ENCODE measurements around the gene ZBTB39.
"Not testable (repeated sequence)": the region's sequence is repeated elsewhere in the genome, so short reads cannot be mapped to it uniquely, and the experiment has no call there.

ZBTB39 gene, protein sequence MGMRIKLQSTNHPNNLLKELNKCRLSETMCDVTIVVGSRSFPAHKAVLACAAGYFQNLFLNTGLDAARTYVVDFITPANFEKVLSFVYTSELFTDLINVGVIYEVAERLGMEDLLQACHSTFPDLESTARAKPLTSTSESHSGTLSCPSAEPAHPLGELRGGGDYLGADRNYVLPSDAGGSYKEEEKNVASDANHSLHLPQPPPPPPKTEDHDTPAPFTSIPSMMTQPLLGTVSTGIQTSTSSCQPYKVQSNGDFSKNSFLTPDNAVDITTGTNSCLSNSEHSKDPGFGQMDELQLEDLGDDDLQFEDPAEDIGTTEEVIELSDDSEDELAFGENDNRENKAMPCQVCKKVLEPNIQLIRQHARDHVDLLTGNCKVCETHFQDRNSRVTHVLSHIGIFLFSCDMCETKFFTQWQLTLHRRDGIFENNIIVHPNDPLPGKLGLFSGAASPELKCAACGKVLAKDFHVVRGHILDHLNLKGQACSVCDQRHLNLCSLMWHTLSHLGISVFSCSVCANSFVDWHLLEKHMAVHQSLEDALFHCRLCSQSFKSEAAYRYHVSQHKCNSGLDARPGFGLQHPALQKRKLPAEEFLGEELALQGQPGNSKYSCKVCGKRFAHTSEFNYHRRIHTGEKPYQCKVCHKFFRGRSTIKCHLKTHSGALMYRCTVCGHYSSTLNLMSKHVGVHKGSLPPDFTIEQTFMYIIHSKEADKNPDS

DNA sequence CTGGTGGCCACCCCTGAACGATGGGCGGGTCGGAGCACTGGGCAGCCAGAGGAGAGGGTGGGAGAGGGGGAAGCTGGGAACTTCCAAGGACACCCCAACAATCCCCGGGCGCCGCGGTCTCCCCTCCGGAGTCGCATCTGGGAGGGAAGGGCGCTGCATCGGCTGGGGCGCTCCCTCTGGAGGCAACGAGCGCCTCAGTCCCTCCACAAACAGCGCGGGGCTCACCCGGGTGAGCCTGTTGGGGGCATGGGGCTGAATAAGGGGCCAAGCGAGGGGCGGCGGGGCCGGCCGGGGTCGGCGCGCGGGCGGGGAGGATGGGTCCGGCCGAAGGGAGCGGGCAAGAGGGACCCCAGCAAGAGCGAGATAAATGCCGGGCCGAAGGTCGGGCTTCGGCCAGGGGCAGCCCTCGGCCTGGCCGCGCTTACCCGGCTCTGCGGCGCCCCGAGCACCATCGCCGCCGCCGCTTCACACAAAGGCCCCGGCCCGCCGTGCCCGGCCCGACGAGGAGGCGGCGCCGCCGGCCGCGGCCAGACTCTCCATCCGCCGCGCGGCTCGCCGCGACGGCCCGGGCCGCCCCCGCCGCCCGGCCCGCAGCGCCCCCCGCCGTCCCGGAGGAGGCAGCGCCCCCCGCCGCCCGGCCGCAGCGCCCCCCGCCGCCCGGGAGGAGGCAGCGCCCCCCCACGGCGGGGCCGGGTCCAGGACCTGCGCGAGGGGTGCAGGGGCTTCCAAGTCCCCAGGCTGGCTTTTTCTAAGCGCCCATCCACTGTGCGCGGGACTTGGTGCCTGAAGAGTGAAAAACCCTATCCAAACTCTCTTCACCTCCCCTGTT, at the start of gene ZBTB39:
ZBTB39 (minus strand) TSS at position 567 of the 829 bp plus-strand sequence. CDS start 1,629 bp downstream, outside the sequence.
- DNase-seq, result peak; percentile 62

DNA sequence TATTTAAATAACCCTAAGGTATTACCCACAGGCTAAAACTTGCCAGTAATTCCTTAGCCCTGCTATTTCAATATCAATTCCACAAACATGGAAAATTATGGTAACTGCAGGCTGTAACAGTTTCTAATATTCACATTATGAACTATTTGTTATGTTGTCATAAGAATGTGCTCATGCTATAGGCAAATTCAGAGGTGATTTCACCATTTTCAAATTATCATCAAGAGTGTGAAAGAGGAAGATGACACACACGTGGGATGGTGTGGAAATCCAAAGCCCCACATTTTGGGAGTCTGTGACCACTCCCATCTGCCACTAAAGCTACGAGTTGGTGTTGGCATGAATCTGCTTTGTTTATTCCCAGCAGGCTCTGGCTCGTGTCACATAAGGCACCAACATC, 49.5 kb upstream of the ZBTB39 start:
- peak; percentile 29 for DNase-seq

DNA sequence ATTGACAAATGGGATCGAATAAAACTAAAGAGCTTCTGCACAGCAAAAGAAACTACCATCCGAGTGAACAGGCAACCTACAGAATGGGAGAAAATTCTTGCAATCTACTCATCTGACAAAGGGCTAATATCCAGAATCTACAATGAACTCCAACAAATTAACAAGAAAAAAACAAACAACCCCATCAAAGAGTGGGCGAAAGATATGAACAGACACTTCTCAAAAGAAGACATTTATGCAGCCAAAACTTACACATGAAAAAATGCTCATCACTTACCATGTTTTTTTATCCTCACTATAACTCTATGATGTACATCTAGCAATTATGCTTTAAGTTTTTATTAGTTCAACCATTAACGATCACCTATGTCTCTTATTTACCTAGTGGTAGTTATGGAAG, 47.6 kb upstream of the ZBTB39 start:
- DNase-seq, result not testable (repeated sequence)

DNA sequence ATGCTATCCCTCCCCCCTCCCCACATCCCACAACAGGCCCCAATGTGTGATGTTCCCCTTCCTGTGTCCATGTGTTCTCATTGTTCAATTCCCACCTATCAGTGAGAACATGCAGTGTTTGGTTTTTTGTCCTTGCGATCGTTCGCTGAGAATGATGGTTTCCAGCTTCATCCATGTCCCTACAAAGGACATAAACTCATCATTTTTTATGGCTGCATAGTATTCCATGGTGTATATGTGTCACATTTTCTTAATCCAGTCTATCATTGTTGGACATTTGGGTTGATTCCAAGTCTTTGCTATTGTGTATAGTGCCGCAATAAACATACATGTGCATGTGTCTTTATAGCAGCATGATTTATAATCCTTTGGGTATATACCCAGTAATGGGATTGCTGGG, 46.8 kb upstream of the ZBTB39 start:
- DNase-seq, result not testable (repeated sequence)

DNA sequence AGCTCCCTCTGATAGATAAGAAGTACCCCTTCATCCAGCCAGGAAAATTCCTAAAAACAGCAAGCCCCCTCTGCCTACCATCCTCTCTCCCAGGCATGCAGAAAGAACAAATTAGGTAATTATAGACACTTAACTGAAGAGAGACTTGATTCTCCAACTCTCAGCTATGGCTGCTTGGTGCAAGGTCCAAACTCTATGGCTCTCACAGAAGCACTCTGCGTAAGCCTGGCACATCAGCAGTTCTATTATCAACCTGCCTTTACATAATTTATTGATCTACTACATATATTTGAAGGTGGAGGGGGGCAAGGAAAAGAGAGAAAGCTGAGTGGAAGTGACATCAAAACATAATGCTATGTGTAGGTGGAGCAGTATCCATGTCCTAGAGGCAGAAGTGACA, 44.7 kb upstream of the ZBTB39 start:
- DNase-seq, result no peak

DNA sequence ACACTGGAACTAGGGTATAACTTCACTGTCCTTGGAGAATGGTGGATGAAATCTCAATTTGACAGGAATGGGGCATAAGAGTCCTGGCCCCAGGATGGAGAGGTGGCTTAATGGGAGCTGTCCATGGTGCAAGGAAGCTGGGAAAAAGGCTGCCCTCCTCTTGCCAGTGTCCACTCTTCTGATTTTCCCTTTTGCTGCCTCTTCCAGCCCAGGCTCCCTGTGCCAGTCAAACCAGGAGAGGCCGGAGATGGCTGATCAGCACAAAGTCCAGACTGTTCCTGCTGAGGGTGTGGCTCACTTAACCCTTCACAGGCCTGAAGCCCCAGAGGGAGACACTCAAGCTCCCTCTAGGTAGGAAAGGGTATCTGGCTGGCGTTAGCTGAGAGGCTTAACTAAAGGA, 43.5 kb upstream of the ZBTB39 start, which contains the start of gene MYO1A:
MYO1A (minus strand) TSS at position 240 of the 400 bp plus-strand sequence. CDS start 1,806 bp downstream, outside the sequence.
- DNase-seq, result no peak

DNA sequence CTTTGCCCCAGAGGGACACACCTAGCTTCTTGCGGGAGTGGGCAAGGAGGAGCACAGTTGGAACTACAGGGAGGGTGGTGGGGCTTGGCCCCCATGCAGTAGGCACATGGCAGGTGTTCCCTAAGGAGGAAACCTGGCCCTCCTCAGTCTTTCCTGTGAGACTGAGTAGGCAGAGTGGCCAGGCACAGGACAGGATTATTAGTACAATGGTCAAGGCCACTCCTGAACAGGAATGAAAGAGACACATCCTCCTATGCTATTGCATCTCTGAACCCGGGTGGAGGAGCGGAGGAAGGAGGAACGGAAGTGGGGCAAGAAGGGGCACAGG, 42.7 kb upstream of the ZBTB39 start:
- no peak for DNase-seq

DNA sequence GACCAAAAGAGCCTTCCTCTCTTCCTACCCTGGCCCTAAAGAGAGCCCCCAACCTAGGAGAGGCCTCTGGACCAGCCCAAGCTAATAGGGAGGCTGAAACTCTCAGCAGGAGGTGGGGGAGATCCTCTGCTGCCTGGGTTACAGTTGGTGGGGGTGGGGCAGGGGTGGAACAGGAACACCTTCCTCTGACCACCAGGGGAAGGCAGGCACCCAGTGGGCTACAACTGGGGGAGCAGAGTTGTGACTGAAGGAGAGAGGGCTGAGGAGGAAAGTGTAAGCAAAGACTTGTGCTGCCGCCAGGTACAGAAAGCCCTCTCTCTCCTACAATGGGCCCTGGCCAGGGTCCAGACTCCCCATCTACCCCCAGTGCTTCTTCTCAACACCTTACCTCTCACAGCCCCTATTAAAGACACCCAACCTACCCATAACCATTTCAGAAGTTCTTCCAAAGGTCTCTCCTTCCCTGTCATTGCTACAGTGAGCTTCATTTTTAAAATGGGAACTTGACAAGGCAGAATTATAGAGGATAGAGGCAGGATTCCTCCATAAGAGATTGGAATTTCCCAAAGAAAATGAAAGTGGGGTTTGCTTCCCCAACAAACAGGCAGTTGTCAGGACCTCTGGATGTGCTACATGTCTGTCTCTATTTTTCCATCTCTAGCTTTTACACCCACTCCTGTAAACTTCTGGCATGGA, 42.2 kb upstream of the ZBTB39 start:
- no peak for DNase-seq

DNA sequence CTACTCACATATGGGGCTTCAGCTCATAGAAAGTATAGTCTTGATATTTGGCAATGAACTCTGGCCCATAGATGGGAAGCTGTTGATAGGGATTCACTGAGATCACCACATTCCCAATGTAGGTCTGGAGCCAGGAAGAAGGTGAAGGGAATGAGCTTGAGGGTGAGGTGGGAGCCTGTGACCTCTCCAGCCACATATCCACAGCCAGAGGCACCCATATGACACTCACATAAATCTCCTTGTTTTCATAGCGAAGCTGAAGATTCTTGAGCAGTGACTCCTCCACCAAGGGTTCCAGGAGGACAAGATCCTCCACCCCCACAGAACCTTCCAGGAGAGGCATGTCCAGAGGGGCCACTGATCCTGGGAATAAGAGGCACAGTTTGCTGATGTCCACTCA, 41.6 kb upstream of the ZBTB39 start:
- DNase-seq, result no peak

DNA sequence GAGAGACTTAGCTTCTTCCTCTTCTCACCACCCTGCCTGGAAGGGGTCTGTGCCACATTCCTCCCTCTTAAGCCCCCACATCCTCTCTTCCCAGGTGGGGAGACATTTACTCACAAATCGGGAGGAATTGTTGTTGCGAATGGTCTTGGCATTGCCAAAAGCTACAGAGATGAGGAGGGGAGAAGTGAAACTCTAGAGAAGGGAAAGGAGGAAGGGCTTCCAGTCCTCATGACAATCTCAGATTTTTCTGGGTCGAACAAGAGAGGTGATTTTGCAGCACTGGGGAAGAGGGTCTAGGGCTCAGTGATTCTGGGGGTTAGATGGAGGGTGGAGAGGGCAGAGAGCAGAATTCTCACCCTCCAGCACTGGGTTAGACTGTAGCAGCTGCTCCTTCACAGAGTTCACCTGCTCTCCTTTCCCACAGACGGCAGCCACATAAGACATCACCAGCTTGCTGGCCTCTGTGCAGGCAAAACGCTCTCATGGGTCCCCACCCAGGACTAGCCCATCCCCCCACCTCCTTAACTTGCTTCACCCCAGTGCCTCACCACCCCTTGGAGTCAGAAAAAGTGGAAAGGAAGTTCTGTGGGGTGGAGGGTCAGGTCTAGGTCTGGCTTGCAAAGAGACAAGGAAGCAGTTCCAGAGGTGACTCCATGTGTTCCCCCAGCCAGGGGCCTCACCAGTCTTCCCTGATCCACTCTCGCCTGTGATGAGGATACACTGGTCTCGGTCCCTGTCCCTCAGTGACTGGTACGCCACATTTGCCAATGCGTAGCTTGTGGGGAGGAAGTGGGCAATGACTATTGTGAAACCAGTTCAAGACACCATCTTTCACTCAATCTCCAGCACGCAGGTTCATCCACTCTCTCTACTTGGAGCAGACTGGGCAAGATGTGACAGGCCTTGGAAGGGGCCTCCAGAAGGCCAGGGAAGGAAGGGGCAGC, 40.9 kb upstream of the ZBTB39 start:
- DNase-seq, result peak; percentile 40

DNA sequence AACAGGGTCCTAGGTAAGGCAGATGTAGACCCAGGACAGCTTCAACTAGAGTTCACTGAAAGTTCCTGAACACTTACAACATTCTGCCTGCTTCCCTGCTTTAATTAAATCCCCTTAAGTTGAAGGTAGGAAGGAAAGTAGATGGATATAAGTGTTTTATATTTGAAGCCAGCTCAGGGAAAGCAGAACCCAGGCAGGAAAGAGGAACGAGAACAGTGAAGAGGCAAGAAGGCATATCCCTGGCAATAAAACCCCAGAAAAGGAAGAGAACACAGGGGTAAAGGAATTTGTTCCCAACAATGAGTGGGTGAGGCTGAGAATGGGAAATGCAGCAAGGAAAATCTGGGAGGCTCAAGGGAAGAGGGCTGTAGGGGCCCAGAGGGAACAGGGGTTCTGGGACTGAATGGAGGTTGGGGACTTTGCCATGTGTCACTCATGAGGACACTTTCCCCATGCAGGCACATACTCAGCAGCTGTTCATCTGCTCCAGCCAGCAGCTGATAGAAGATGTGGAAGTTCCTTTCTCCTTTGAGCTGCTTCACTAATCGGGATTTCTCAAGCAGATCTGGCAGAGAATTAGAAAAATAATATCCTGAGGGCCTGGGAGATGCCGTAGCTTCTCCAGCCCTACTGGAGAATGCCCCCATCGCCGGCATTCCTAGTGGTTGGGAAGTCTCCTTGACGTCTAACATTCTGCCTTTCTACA, 39.9 kb upstream of the ZBTB39 start:
- no peak for DNase-seq

DNA sequence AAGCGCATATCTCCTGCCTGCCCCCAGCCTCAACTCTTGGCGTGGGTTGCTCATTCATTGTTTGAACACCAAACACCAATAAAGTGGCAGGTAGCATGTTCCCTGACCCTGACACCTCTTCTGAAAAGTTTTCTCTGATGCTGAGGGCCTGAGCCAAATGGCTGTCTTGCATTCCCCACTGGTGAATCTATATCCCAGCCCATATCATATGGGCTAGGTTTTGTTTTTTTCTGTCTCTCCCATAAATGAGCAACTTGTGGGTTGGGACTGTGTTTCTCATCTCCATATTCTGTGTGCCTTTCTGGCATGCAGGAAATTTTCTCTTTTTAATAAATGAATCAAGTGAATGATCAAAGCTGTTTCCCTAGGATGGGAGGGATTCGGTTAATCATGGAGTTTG, 38.5 kb upstream of the ZBTB39 start:
- no peak for DNase-seq

DNA sequence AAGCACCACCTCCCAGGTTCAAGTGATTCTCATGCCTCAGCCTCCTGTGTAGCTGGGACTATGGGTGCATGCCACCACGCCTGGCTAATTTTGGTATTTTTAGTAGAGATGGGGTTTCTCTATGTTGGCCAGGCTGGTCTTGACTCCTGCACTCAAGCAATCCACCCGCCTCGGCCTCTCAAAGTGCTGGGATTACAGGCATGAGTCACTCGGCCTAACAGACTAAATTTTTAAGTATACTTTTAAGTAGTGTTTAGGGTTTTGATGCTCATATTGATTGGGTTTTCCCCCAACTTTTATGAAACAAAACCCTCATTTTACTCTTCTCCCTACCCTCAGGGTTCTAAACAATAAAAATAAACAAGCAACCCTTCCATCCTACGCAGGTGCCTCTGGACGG, 38.1 kb upstream of the ZBTB39 start:
- no peak for DNase-seq

DNA sequence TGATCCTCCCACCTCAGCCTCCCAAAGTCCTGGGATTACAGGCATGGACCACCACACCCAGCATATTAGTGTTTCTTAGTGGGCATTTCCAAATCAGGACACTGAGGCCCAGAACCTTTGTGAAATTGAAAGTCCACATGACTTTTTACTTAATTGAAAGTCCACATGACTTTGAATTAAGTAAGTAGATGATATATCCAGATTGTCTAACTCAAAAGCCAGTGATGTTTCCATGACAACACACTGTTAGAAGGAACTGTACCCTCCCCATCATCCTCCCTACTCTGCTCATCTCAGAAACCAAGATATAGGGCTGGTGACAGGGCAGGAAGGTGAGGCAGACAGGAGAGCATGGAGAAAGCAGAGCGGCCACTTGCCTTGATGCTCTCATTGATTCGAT, 36.3 kb upstream of the ZBTB39 start:
- no peak for DNase-seq

DNA sequence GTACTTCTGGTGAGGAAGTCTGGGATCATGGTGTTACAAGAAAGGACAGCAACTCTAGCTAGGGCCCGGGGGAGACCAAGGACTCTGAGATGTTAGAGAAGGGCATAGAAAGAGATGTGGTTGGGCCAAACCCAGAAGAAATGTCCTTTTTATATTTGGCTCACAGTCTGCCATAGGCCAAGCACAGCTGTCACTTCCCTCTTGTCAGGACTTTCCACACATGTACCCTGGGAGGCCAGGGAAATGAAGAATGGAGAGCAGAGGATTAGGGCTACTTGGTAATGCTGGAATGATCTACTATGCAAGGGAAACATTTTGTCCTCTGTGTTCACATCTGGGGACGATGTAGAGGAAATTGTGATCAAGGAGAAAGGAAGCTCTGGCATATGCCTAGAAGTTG, 34.4 kb upstream of the ZBTB39 start:
- DNase-seq, result no peak

DNA sequence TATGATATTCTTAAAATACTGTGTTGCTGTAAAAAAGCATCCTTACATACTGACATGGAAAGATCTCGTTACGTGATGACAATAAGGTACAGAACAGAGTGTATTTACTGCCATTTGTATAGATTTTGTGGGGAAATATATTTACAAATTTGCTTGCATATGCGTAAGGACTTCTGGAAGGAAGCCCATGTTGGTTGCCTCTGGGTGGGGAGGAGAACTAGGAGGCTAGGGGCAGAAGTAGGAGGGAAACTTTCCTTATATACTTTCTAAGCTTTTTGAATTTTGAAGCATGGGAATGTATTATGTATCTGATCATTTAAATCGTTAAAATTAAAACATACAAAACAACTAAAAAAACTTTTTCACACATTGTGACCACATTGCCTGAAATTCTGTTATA, 33.9 kb upstream of the ZBTB39 start:
- no peak for DNase-seq

DNA sequence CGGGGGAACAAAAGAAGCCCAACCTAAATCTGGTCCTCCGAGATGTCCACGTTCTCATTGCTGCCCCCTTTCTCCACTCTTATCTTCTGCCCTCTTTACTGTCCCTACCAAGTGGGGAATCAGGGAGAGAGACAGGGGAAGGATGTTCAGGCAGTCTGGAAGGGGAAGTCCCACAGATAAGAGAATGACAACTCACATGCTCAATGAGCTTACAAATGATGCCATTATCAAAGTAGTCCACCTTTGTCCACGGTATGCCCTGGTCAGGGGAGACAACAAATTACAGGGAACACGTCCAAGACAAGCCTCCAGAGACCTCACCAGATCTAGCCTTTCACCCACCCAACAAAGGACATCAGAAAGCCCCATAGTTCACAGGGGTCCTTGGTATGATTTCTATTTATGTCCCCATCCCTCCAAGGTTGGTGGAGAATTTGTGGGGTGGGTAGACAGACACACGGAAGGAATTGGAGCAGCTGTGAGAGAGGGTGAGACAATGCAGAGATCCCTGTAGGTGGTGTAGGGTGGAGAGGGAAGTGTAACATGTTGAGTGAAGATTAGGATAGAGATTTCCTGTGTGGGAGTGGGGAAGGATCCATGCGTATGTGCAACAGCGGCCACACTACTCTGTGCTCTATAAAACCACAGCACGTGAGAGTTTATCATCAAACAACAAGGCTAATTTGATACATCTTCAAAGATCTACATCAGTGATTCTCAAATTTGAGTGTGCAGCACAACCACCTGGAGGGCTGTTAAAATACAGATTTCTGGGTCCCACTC, 32.9 kb upstream of the ZBTB39 start:
- DNase-seq, result no peak

DNA sequence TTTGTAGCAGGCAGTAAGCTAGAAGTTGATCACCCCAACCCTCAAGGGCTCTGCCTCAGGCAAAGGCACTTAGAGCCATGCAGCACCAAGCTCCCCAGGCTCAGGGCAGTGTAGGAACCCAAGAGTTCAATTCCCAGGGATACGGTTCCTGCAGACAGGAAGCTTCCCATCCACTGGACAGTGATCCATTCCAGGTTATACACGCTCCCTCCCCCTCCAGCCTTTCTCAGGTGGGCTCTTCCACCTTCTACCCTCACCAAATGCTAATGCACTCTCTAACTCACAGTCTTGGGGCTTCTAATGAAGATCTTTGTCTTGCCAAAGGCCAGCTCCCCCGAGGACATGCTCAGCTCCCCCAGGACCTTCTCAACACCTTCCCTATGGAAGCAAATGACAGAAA, 30.9 kb upstream of the ZBTB39 start:
- no peak for DNase-seq

DNA sequence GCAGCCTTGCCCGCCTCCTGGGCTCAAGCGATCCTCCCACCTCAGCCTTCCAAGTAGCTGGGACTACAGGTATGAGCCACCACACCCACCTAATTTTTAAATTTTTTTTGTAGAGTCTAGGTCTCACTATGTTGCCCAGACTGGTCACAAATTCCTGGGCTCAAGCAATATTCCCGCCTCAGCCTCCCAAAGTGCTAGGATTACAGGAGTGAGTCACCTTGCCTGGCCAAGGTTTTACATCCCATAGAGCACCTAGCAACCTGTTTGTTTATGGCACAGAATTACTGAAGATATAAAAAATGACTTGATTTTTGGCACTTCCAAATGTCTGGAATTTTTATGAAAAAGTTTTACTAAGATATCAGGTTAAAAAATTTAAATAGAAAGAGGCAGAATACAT, 27.1 kb upstream of the ZBTB39 start:
- DNase-seq, result no peak

DNA sequence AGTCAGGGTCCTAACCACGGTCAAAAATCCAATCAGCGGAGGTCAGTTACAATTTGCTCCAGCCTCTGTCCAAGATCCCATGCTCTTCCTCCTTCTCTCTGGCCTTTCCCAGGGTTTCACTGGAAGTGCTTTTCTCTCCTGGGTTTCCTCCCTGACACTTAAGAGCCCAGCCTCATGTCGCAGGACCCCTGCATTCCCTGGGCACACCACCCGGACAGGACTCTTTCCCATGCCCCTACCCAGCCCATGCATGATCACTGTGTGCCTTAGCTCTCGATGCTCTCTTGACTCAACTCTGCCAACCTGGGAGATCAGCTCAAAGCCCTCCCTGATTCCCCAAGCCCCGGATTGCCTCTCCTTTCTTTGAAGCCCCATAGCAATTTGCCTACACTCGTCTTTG, 25.4 kb upstream of the ZBTB39 start:
- no peak for DNase-seq

All from CD4-positive, alpha-beta T cell treated with Interferon gamma for 1 hour (primary cell).